PC-9 (cell line): Measurements from ENCODE around the gene MTMR2.
"Not testable (repeated sequence)": the region's sequence is repeated elsewhere in the genome, so short reads cannot be mapped to it uniquely, and the experiment has no call there.

ENCODE experiments used
- EZH2 ChIP-seq: fragments of 200-600 bp; sonication (generic); IDR thresholded peaks from 2 replicates; pipeline ENCODE4 v1.8.0; 2017; ENCODE audit warnings: antibody characterized with exemption, low read depth
- TF ChIP-seq, protein P1 (sequence below): fragments of 200-600 bp; sonication (generic); conservative IDR thresholded peaks from 2 replicates; pipeline ENCODE4 v1.6.1; 2017; ENCODE audit warnings: mixed run types, antibody characterized with exemption, mild to moderate bottlenecking, moderate library complexity

DNA sequence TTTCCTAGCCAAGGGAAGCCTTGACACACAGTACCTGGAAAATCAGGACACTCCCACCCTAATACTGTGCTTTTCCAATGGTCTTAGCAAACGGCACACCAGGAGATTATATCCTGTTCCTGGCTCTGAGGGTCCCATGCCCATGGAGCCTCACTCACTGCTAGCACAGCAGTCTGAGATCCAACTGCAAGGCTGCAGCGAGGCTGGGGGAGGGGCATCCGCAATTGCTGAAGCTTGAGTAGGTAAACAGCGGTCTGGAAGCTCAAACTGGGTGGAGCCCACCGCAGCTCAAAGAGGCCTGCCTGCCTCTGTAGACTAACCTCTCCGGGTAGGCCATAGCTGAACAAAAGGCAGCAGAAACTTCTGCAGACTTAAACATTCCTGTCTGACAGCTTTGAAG is 117.4 kb downstream of the MTMR2 start:
- TF ChIP-seq, protein P1, sequence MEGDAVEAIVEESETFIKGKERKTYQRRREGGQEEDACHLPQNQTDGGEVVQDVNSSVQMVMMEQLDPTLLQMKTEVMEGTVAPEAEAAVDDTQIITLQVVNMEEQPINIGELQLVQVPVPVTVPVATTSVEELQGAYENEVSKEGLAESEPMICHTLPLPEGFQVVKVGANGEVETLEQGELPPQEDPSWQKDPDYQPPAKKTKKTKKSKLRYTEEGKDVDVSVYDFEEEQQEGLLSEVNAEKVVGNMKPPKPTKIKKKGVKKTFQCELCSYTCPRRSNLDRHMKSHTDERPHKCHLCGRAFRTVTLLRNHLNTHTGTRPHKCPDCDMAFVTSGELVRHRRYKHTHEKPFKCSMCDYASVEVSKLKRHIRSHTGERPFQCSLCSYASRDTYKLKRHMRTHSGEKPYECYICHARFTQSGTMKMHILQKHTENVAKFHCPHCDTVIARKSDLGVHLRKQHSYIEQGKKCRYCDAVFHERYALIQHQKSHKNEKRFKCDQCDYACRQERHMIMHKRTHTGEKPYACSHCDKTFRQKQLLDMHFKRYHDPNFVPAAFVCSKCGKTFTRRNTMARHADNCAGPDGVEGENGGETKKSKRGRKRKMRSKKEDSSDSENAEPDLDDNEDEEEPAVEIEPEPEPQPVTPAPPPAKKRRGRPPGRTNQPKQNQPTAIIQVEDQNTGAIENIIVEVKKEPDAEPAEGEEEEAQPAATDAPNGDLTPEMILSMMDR = not testable (repeated sequence)
- not testable (repeated sequence) for TF ChIP-seq EZH2
